Lung (tissue), 12 donors: ENCODE results near the gene PRKCQ. TPM values are rescaled to one million over a fixed set of nuclear protein-coding genes. Genes with fewer than 3 reads are reported as not detected.

Source experiments
- ATAC-seq: fragments of 200-7000 bp; cut with Tn5 transposase; one replicate; pipeline ENCODE4 v1.9.1; 2020; ENCODE audit warnings: moderate number of reproducible peaks; ENCODE audit not compliant: insufficient read depth, low FRiP score
- DNase-seq, 3 donors: peaks; one replicate each; pipeline ENCODE4 v3.0.0-alpha.2; 2013 to 2017
- H3K27ac ChIP-seq, 2 donors: one replicate each; pipeline ENCODE4 v1.5.1; 2013; ENCODE audit warnings: mild to moderate bottlenecking in 2 of 2, moderate library complexity in 2 of 2, control low read depth in 1 of 2, inconsistent platforms in 1 of 2, low read depth in 1 of 2, low read length in 1 of 2
- H3K27me3 ChIP-seq, 3 donors: one replicate each; pipeline ENCODE4 v1.5.1; 2013; ENCODE audit warnings: low read length in 2 of 3; ENCODE audit not compliant: control insufficient read depth in 3 of 3, insufficient read depth in 3 of 3
- H3K36me3 ChIP-seq, 4 donors: one replicate each; pipeline ENCODE4 v1.5.1; 2013; ENCODE audit warnings: low read length in 4 of 4, mild to moderate bottlenecking in 1 of 4, moderate library complexity in 1 of 4; ENCODE audit not compliant: control insufficient read depth in 4 of 4, insufficient read depth in 4 of 4
- H3K4me1 ChIP-seq, 5 donors: one replicate each; pipeline ENCODE4 v1.5.1; 2013; ENCODE audit warnings: low read length in 5 of 5, mild to moderate bottlenecking in 2 of 5, moderate library complexity in 1 of 5; ENCODE audit not compliant: control insufficient read depth in 5 of 5, insufficient read depth in 5 of 5
- H3K4me3 ChIP-seq: one replicate; pipeline ENCODE4 v1.5.1; 2013; ENCODE audit warnings: mild to moderate bottlenecking, control low read depth, moderate library complexity
- H3K9ac ChIP-seq, 2 donors: one replicate each; pipeline ENCODE4 v1.5.1; 2013; ENCODE audit warnings: low read length in 2 of 2, control low read depth in 1 of 2; ENCODE audit not compliant: insufficient read depth in 1 of 2
- H3K9me3 ChIP-seq, 4 donors: one replicate each; pipeline ENCODE4 v1.5.1; 2013; ENCODE audit warnings: low read length in 3 of 4, mild to moderate bottlenecking in 1 of 4, moderate library complexity in 1 of 4; ENCODE audit not compliant: control insufficient read depth in 4 of 4, insufficient read depth in 3 of 4
- CTCF ChIP-seq: IDR thresholded peaks from 2 replicates; pipeline ENCODE4 v1.5.1; 2012; ENCODE audit warnings: mild to moderate bottlenecking; ENCODE audit errors: control extremely low read depth, extremely low read depth
- WGBS, 2 donors: extraction: QIAGEN DNeasy Blood & Tissue Kit; methylation state at CpG; one replicate each; pipeline ENCODE4 v1.1.7; 2013; 5-methylcytosine and 5-hydroxymethylcytosine counted together
- polyA plus RNA-seq, 2 donors: library from polyadenylated mRNA; stranded (reverse); fragments of 200-250 nt; gene quantifications; one replicate each; pipeline ENCODE4 v1.2.1, GENCODE V29; 2013
- total RNA-seq, 2 donors: library from RNA; depleted of rRNA in 1 of 2; stranded (reverse); fragments of >200 nt in 1 of 2; gene quantifications; one replicate each; pipeline ENCODE4 v1.2.1, GENCODE V29; 2014 to 2021
- donor health status: control.
- donor health status: control.
- donor health status: Bipolar disorder and iron deficiency.
- donor health status: healthy.
- donor health status: DM: yes; HTN: yes; CAD: no.

Gene PRKCQ
- total and polyA plus RNA-seq, 4 donors, result 2.8 to 9.1 (median 7.2) TPM

GRCh38 chr10:6427357-6427959 lies 152.6 kb downstream of the PRKCQ start:
- H3K9ac ChIP-seq, result no peak overlapping the region
- no peak overlapping the region for H3K27ac ChIP-seq
- TF ChIP-seq CTCF, result no peak
- H3K27me3 ChIP-seq, result peaks cover 0 to 3% (median 0%) of the 10 kb centered on the region in 3 donors
- H3K4me3 ChIP-seq, result no peak overlapping the region
- 93 to 95% methylated on average over 10 of the region's 10 CpGs for WGBS, 2 donors
- ATAC-seq (no peak), DNase-seq (no peak)
- peaks cover 0 to 3% (median 0%) of the 10 kb centered on the region in 4 donors for H3K36me3 ChIP-seq
- H3K9me3 ChIP-seq, result no peaks in the 10 kb centered on the region
- H3K4me1 ChIP-seq, result peaks cover 0 to 5% (median 0%) of the 10 kb centered on the region in 5 donors

DNA sequence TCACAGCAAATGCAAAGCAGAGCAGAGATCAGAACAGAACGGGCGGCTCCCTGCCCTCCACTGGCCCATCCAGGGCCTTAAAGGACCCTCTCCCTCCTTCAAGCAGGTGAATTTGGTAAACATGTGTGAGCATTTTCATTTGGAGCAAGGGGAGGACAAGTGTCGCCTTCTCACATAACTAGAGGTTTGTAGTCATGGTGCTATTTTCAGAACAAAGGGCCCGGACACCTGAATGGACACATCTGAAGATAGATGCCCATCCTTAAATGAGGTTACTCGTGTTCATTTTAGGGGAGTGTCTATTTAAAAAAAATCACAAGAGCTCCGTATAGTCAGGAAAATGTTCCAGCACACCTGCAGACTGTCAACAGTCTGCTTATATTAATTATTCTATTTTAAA lies 153.8 kb downstream of the PRKCQ start:
- H3K9ac ChIP-seq, result no peak overlapping the region
- H3K4me3 ChIP-seq, result no peak overlapping the region
- H3K27ac ChIP-seq, result no peak overlapping the region
- peaks cover 0 to 2% (median 0%) of the 10 kb centered on the region in 3 donors for H3K27me3 ChIP-seq
- no peak for ATAC-seq
- H3K4me1 ChIP-seq, result peaks cover 0 to 2% (median 0%) of the 10 kb centered on the region in 5 donors
- no peaks in the 10 kb centered on the region for H3K9me3 ChIP-seq
- no peak for TF ChIP-seq CTCF
- DNase-seq, result no peak
- H3K36me3 ChIP-seq, result peaks cover 0 to 3% (median 0%) of the 10 kb centered on the region in 4 donors
- 92 to 95% methylated on average over 6 of the region's 6 CpGs for WGBS, 2 donors

- Histone ChIP-seq H3K27me3 (peaks cover 0 to 3% (median 0%) of the 10 kb centered on the region in 3 donors), H3K36me3 (peaks cover 0 to 3% (median 0%) of the 10 kb centered on the region in 4 donors), H3K9ac (no peak overlapping the region), H3K27ac (no peak overlapping the region), H3K4me3 (no peak overlapping the region), H3K4me1 (no peaks in the 10 kb centered on the region), H3K9me3 (no peaks in the 10 kb centered on the region)
- DNase-seq, result no peak
- ATAC-seq, result no peak
- WGBS, 2 donors, result 88 to 92% methylated on average over 17 of the region's 17 CpGs
- TF ChIP-seq CTCF, result no peak
These were observed 156.5 kb downstream of the PRKCQ start for GRCh38 chr10:6423413-6424170.
